IPS DF 19.7 (cell line): ENCODE results near the gene ACSL1.
"Not testable (repeated sequence)": the region's sequence is repeated elsewhere in the genome, so short reads cannot be mapped to it uniquely, and the experiment has no call there.

ENCODE experiments used
- DNase-seq: peaks from one replicate; pipeline ENCODE4 v3.0.0-alpha.2; 2013; ENCODE audit warnings: low read depth, low spot score

The ACSL1 gene

DNA sequence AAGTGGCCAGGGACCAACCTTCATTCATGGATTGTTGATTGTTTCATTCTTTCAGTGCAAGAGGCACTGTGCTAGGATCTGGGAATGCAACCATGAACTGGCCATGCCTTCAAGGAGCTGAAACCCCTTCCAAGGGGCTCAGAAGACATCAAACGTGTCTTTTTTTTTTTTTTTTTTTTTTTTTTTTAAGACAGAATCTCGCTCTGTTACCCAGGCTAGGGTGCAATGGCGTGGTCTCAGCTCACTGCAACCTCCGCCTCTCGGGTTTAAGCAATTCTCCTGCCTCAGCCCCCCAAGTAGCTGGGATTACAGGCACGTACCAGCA lies 13.3 kb upstream of the ACSL1 start:
- not testable (repeated sequence) for DNase-seq

DNA sequence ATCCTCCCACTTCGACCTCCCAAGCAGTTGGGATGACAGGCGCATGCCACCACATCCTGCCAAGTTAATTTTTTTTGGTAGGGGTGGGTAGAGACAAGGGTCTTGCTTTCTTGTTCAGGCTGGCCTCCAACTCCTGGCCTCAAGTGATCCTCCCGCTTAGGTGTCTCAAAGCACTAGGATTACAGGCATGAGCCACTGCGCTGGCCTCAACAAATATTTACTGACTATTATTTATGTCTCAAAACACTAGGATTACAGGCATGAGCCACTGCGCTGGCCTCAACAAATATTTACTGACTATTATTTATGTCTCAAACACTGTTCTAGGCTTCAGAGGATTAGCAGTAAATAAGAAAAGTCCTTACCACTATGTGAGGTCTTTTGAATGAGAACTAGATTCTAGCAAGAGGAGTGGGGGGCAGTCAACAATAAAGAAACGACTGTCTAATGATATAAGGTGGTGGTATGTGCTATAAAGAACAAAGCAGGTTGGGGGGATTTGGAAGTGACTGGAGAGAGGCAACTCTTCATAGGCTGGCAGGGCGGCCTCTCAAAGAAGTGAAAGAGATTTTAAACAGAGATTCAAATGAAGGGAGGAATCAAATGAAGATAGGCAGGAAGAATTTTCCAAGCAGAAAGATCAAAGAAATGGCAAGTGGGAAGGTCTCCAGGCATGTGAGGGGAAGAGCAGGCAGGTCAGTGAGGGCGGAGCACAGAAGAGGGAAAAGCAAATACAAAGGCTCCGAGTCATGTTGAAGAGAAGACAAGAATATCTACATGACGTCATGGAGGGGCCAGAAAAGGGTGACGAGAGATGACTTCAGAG lies 12.7 kb upstream of the ACSL1 start:
- no peak for DNase-seq

GRCh38 chr4:184836613-184837012 lies 10.8 kb upstream of the ACSL1 start:
- DNase-seq, result no peak

DNA sequence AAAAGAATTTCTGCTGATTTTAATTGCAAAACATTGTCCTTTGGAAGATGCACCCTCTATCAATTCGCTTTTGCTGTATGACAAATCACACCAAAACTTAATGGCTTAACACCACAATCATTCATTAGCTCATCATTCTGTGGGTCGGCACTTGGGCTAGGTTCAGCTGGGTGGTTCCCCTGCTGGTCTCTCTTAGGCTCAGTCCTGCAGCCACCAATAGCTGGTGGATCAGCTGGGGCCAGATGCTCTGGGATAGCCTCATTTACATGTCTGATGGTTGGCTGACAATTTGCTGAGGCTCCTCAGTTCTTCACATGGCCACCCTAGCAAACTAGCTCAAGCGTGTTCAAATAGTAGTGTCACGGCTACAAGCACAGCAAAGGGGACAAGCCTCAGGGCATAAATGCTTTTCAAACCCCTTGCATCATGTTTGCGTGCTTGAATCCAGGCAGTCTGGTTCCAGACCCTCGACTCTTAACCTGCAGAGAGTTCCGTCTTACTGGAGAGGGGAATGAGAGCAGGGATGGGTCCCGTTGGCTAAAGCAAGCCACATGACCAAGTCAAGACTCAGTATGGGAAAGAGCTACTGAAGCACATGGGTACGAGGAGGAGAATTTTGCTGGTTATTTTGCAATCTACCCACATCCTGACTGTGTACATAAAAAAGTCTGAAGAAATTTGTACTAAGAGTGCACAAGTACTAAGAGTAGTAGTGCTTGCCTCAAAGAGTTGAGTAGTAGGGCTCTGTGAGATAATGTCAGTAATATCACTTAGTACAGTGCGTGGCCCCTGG lies 7.5 kb upstream of the ACSL1 start:
- no peak for DNase-seq

DNA sequence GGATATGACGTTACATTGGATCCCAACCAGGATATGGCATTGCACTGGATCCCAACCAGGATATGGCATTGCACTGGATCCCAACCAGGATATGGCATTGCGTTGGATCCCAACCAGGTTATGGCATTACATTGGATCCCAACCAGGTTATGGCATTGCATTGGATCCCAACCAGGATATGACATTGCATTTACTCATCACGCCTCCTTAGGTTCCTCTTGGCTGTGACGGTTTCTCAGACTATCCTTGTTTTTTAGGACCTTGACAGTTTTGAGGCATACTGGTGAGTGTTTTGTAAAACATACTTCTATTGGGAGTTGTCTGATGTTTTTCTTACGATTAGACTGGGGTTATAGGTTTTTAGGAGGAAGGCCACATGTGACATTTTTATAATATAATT lies 5.4 kb upstream of the ACSL1 start:
- no peak for DNase-seq

DNA sequence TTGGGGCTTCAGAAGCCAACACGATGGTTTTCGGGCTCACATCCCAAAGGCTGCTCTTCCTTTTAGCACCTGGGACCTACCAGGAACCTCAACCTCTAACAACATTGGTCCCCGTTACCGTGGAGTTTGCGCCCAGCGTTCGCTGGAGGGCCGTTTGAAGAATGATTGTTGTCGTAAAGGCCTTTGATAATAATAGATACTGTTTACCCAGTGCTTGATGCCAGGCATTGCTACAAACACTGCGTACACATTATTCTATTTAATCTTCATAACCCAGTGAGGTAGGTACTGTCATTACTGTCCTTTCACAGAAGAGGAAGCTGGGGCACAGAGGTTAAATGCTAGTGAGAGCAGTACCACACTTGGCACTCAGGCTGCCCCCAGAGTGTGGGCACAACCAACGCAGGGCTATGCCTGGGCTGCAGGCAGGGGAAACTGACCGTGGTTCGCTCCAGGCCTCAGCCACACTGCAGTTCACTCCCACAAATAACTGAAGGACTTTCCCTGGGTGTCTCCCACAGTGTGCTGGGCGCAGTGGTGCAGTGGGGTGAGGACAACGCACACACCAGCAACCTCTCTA lies 1.0 kb upstream of the ACSL1 start:
- no peak for DNase-seq

- DNase-seq, result no peak
These were observed 450 bp downstream of the ACSL1 start for GRCh38 chr4:184825141-184825895.

DNA sequence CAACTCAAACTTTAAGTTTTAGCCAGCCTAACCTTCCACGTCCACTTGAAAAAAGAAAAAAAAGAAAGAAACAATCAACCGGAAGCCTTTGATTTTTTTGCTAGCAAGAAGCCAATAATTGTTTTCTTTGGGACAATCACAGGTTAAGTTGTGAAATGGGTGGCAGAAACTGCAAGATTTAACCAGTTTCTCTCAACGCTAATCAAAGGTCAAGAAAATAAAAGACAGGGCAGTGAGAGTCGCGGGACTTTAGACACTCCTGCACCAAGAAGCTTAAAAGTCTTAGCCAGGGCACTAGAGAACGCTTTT lies 1.0 kb downstream of the ACSL1 start:
- DNase-seq, result no peak

DNA sequence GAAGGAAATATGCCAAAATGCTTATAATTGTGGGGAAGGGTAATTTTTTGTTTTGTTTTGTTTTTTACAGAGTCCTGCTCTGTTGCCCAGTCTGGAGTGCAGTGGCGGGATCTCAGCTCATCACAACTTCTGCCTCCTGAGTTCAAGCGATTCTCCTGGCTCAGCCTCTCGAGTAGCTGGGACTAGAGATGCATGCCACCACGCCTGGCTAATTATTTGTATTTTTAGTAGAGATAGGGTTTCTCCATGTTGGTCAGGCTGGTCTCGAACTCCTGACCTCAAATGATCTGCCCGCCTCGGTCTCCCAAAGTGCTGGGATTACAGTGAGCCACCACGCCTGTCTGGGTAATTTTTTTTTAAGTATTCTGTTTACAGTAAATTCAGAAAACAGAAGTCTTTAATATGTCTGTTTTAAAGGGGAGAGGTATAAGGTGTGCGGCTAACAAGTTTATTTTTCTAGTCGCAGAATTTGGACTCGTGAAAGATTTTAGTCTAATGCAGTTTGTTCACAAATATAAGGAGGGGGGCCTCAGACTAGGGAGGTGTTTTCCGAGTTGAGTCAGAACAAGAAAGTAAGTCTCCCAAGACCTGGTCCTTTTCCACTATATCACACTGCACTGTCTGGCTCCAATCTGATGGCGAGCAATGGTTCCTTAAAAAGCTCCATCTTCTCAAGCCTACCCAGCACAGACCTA lies 1.5 kb downstream of the ACSL1 start:
- no peak for DNase-seq

DNA sequence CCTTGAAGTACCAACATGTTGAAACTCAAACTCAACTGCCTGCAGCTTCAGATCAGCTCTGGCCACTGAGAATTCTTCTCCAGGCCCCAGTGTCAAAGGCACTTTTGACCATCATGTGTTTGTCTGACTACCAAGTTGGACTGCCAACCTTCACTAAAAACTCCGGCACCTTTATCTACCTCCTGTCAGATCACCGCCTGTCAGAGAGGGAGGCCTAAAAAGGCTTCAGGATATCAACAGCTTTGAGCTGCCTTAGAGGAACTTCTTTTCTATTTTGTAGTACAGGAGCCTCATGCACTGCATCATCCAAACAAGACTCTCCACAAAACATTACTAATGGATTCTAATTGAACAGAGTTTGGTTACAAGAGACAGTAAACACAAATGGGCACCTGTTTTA lies 2.8 kb downstream of the ACSL1 start:
- DNase-seq, result no peak

- no peak for DNase-seq
These were observed 3.4 kb downstream of the ACSL1 start for GRCh38 chr4:184822356-184822755.

- DNase-seq, result no peak
These were observed 4.5 kb downstream of the ACSL1 start for GRCh38 chr4:184821242-184821641.

GRCh38 chr4:184819786-184820185 lies 6.0 kb downstream of the ACSL1 start:
- no peak for DNase-seq

- no peak for DNase-seq
These were observed 7.6 kb downstream of the ACSL1 start for GRCh38 chr4:184818216-184818564.

- DNase-seq, result no peak
These were observed 8.1 kb downstream of the ACSL1 start for GRCh38 chr4:184817494-184818215.

DNA sequence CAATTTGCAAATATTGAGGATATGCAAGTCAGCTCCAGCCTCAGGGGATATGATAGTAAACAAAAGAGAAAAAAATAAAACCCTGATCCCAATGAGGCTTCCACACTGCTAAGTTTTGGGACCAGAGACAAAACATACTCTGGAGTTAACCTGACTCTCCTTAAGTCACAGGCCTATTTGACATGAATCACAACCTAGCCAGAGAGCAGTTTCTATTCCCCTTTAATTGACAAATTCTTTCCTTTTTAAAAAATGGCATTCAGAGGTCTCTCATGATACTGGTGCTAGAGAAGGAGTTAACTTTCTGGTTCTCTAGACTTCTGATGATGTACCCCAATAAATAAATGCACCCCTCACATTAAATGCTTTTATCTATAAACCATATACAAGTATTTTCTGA lies 8.8 kb downstream of the ACSL1 start:
- DNase-seq, result no peak

DNA sequence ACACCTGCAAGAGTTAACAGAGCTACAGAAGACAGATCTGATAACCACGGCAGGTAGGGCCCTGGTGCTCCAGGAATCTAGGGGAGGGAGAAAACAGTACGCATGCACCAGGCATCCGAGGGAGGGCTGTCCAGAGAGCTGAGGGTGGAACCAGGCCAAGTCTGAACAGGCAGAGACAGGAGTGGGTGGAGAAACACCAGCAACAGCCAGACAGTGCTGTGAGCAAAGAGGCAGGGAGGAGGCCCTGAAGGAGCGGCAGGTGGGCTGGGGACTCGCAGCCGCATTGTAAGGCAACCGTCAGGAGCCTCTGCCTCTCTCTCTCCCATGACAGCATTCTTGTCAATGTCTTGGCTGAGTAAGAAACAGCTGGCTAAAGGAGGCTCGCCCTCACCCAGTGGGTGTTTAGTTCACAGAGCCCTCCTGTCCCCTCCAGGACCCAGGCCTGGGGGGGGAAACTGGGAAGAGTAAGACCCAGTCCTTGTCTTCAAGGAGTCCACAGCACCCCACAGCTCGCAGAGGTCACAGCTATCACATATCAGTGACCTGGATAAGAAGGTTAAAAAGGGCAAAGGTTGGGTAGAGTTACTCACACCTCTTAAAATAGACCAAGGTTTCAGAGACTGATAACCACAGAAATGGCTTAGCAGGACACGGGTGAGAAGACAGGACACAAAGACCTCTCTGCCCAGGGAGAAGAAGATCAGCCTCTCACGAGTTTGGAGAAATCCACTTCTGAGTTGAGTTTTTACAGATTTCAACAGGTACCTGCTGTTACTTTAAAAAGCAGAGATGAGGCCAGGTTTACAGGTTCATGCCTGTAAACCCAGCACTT lies 10.5 kb downstream of the ACSL1 start:
- DNase-seq, result no peak

DNA sequence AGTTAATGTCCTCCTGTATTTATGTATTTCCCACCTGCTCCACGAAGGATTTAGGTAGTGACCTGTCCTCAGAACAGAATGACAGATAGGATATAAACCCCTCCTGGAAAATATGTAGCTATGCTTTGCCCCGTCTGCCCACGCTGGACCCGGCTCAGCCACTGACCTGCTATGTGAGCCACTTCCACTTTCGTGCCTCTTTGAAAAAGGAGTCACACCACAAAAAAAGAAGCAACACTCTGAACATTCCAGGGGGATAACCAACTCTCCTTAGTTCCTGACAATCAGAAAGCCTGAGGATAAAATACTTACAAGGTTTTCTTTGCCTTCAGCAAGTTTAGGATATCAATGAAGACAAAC lies 11.1 kb downstream of the ACSL1 start:
- DNase-seq, result no peak

GRCh38 chr4:184812651-184813181 lies 13.1 kb downstream of the ACSL1 start:
- DNase-seq, result no peak

GRCh38 chr4:184812199-184812542 lies 13.6 kb downstream of the ACSL1 start:
- no peak for DNase-seq
